ENCODE data around the gene MBD3L2B.

Gene MBD3L2B

GRCh38 chr19:6997679-6998445 lies 23.4 kb downstream of the MBD3L2B start:
- Histone ChIP-seq H3K4me1 (ENCODE audit: low read length) (no peaks in the 10 kb centered on the region), H2AFZ (ENCODE audit: low read length) (no peak overlapping the region), H3K4me2 (ENCODE audit: low read depth, low read length) (no peak overlapping the region), H3F3A (ENCODE audit: insufficient read depth, low read length) (no peaks in the 10 kb centered on the region), H3K79me2 (ENCODE audit: low read length) (no peaks in the 10 kb centered on the region), H3K9ac (ENCODE audit: low read length) (no peak overlapping the region), H4K20me1 (ENCODE audit: insufficient read depth, low read length) (no peaks in the 10 kb centered on the region), H3K4me3 (ENCODE audit: low read length) (no peak overlapping the region), H3K27ac (ENCODE audit: low read length) (no peak overlapping the region), H3K9me2 (replicated peaks; ENCODE audit: insufficient read depth, low read length) (no peaks in the 10 kb centered on the region), H3K9me3 (replicated peaks; ENCODE audit: insufficient read depth, low read length) (no peaks in the 10 kb centered on the region), H3K27me3 (replicated peaks; ENCODE audit: insufficient read depth, low read length) (peaks cover 76% of the 10 kb centered on the region), H3K36me3 (replicated peaks; ENCODE audit: insufficient read depth, low read length) (no peaks in the 10 kb centered on the region)
- no peak for DNase-seq
- TF ChIP-seq EZH2phosphoT487 (IDR thresholded peaks at IDR 0.05; ENCODE audit: low read length) (no peak), CTCF (IDR thresholded peaks at IDR 0.05; ENCODE audit: low read length) (no peak), EZH2 (optimal IDR thresholded peaks at IDR 0.05; ENCODE audit: low read depth, low read length) (no peak)

- H3K4me2 ChIP-seq (ENCODE audit: low read depth, low read length): no peak overlapping the region
- H4K20me1 ChIP-seq (ENCODE audit: insufficient read depth, low read length): no peaks in the 10 kb centered on the region
- no peaks in the 10 kb centered on the region for H3K36me3 ChIP-seq (replicated peaks; ENCODE audit: insufficient read depth, low read length)
- DNase-seq: no peak
- H3K9me3 ChIP-seq (replicated peaks; ENCODE audit: insufficient read depth, low read length): no peaks in the 10 kb centered on the region
- H3K9ac ChIP-seq (ENCODE audit: low read length): no peak overlapping the region
- no peak overlapping the region for H3K27ac ChIP-seq (ENCODE audit: low read length)
- no peaks in the 10 kb centered on the region for H3K4me1 ChIP-seq (ENCODE audit: low read length)
- no peaks in the 10 kb centered on the region for H3K79me2 ChIP-seq (ENCODE audit: low read length)
- TF ChIP-seq EZH2 (optimal IDR thresholded peaks at IDR 0.05; ENCODE audit: low read depth, low read length): no peak
- no peak for TF ChIP-seq CTCF (IDR thresholded peaks at IDR 0.05; ENCODE audit: low read length)
- TF ChIP-seq EZH2phosphoT487 (IDR thresholded peaks at IDR 0.05; ENCODE audit: low read length): no peak
- no peak overlapping the region for H3K4me3 ChIP-seq (ENCODE audit: low read length)
- H3K27me3 ChIP-seq (replicated peaks; ENCODE audit: insufficient read depth, low read length): peaks cover 69% of the 10 kb centered on the region
- no peaks in the 10 kb centered on the region for H3K9me2 ChIP-seq (replicated peaks; ENCODE audit: insufficient read depth, low read length)
- no peaks in the 10 kb centered on the region for H3F3A ChIP-seq (ENCODE audit: insufficient read depth, low read length)
- H2AFZ ChIP-seq (ENCODE audit: low read length): no peak overlapping the region
Measured at GRCh38 chr19:6996810-6997209, 24.4 kb downstream of the MBD3L2B start.

GRCh38 chr19:6995054-6995453 lies 26.2 kb downstream of the MBD3L2B start:
- H3K4me1 ChIP-seq (ENCODE audit: low read length): no peaks in the 10 kb centered on the region
- H3K9me3 ChIP-seq (replicated peaks; ENCODE audit: insufficient read depth, low read length): no peaks in the 10 kb centered on the region
- H3K9ac ChIP-seq (ENCODE audit: low read length): no peak overlapping the region
- H3F3A ChIP-seq (ENCODE audit: insufficient read depth, low read length): no peaks in the 10 kb centered on the region
- TF ChIP-seq EZH2phosphoT487 (IDR thresholded peaks at IDR 0.05; ENCODE audit: low read length) (no peak), CTCF (IDR thresholded peaks at IDR 0.05; ENCODE audit: low read length) (no peak), EZH2 (optimal IDR thresholded peaks at IDR 0.05; ENCODE audit: low read depth, low read length) (no peak)
- H3K4me2 ChIP-seq (ENCODE audit: low read depth, low read length): no peak overlapping the region
- no peaks in the 10 kb centered on the region for H4K20me1 ChIP-seq (ENCODE audit: insufficient read depth, low read length)
- H3K79me2 ChIP-seq (ENCODE audit: low read length): no peaks in the 10 kb centered on the region
- no peaks in the 10 kb centered on the region for H3K36me3 ChIP-seq (replicated peaks; ENCODE audit: insufficient read depth, low read length)
- peaks cover 63% of the 10 kb centered on the region for H3K27me3 ChIP-seq (replicated peaks; ENCODE audit: insufficient read depth, low read length)
- H3K4me3 ChIP-seq (ENCODE audit: low read length): no peak overlapping the region
- H3K27ac ChIP-seq (ENCODE audit: low read length): no peak overlapping the region
- no peak for DNase-seq
- no peaks in the 10 kb centered on the region for H3K9me2 ChIP-seq (replicated peaks; ENCODE audit: insufficient read depth, low read length)
- H2AFZ ChIP-seq (ENCODE audit: low read length): no peak overlapping the region
